IgD-negative memory B cell (primary cell): ENCODE measurements around the gene ZNF280D. TPM values are rescaled to one million over a fixed set of nuclear protein-coding genes. Genes with fewer than 3 reads are reported as not detected.
A peak's percentile ranks its signal among the peaks of the same experiment; 100 is the strongest.
"Not testable (repeated sequence)": the region's sequence is repeated elsewhere in the genome, so short reads cannot be mapped to it uniquely, and the experiment has no call there.

ENCODE experiments used
- H3K27ac Mint-ChIP-seq, 3 donors: one replicate each; pipeline ENCODE4 v1.8.0; 2020 to 2022; ENCODE audit warnings: mild to moderate bottlenecking in 3 of 3, mixed read lengths in 3 of 3, moderate library complexity in 1 of 3
- H3K27me3 Mint-ChIP-seq: one replicate; pipeline ENCODE4 v1.8.0; 2021; ENCODE audit warnings: mixed read lengths
- H3K36me3 Mint-ChIP-seq: one replicate; pipeline ENCODE4 v1.8.0; 2020; ENCODE audit warnings: mild to moderate bottlenecking, mixed read lengths
- H3K4me1 Mint-ChIP-seq, 3 donors: one replicate each; pipeline ENCODE4 v1.8.0; 2020 to 2022; ENCODE audit warnings: mixed read lengths in 3 of 3, mild to moderate bottlenecking in 1 of 3
- H3K4me3 Mint-ChIP-seq, 4 donors: one replicate each; pipeline ENCODE4 v1.8.0; 2020 to 2022; ENCODE audit warnings: mild to moderate bottlenecking in 4 of 4, mixed read lengths in 4 of 4, moderate library complexity in 3 of 4
- H3K9me3 Mint-ChIP-seq, 3 donors: one replicate each; pipeline ENCODE4 v1.8.0; 2020 to 2021; ENCODE audit warnings: mixed read lengths in 3 of 3, mild to moderate bottlenecking in 1 of 3
- polyA plus RNA-seq: library from polyadenylated mRNA; unstranded; fragments of 300-500 nt; fragmentation: Illumina TruSeq; gene quantifications from one replicate; pipeline ENCODE4 v1.2.3, GENCODE V29; 2021

ZNF280D gene
- polyA plus RNA-seq, 1 donor from 2014 or later = 19.4 TPM

DNA sequence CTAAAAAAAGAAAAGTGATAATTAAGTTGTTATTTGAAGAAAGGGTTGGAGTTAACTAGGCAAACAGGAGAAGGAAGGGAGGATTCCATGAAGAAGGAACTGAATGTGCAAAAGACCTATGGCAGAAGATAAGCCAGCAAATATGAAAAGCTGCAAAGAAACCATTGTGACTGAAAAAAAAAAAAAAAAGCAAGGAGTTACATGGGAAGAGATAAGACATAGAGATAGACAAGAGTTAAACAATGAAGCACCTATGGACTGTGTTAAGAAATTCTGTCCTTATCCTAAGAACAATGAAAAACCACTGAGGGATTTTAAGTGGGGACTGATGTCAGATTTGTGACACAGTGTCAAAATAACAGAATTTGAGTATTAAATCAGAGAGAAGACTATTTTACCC, 17.0 kb downstream of the ZNF280D start:
- Mint-ChIP-seq H3K4me1 (peaks cover 41 to 48% (median 47%) of the 10 kb centered on the region in 3 donors), H3K36me3 (peaks cover 6% of the 10 kb centered on the region)

GRCh38 chr15:56715220-56715619, 18.1 kb downstream of the ZNF280D start:
- Mint-ChIP-seq H3K27me3 (no peaks in the 10 kb centered on the region), H3K9me3 (no peaks in the 10 kb centered on the region), H3K4me3 (peak overlapping the region in 1 of 4 donors; percentile 34), H3K4me1 (peaks cover 39 to 41% (median 41%) of the 10 kb centered on the region in 3 donors), H3K27ac (peak overlapping the region in 1 of 3 donors; percentile 75), H3K36me3 (peaks cover 4% of the 10 kb centered on the region)

More for the DNA sequence above, 17.0 kb downstream of the ZNF280D start:
- Mint-ChIP-seq H3K27ac (peak overlapping the region in 1 of 3 donors; percentile 75), H3K27me3 (no peaks in the 10 kb centered on the region), H3K4me3 (peak overlapping the region in 2 of 4 donors; percentile 14 to 81), H3K9me3 (no peaks in the 10 kb centered on the region)

DNA sequence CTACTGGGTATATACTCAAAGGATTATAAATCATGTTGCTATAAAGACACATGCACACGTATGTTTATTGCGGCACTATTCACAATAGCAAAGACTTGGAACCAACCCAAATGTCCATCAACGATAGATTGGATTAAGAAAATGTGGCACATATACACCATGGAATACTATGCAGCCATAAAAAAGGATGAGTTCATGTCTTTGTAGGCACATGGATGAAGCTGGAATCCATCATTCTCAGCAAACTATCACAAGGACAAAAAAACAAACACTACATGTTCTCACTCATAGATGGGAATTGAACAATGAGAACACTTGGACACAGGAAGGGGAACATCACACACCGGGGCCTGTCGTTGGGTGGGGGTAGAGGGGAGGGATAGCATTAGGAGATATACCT, 23.8 kb downstream of the ZNF280D start:
- not testable (repeated sequence) for H3K27me3 Mint-ChIP-seq, H3K9me3 Mint-ChIP-seq, H3K36me3 Mint-ChIP-seq, H3K4me1 Mint-ChIP-seq, H3K27ac Mint-ChIP-seq, H3K4me3 Mint-ChIP-seq

- Mint-ChIP-seq H3K4me1 (peaks cover 0 to 2% (median 0%) of the 10 kb centered on the region in 3 donors), H3K4me3 (no peak overlapping the region), H3K27ac (no peak overlapping the region), H3K9me3 (no peaks in the 10 kb centered on the region), H3K27me3 (no peaks in the 10 kb centered on the region), H3K36me3 (peaks cover 3% of the 10 kb centered on the region)
Observed at GRCh38 chr15:56699743-56700142, 33.6 kb downstream of the ZNF280D start.

- H3K4me3 Mint-ChIP-seq = no peak overlapping the region
- peaks cover 0 to 2% (median 0%) of the 10 kb centered on the region in 3 donors for H3K4me1 Mint-ChIP-seq
- H3K27me3 Mint-ChIP-seq = no peaks in the 10 kb centered on the region
- peaks cover 7% of the 10 kb centered on the region for H3K36me3 Mint-ChIP-seq
- H3K9me3 Mint-ChIP-seq = no peaks in the 10 kb centered on the region
- H3K27ac Mint-ChIP-seq = no peak overlapping the region
Observed at GRCh38 chr15:56698270-56698669, 35.0 kb downstream of the ZNF280D start.

DNA sequence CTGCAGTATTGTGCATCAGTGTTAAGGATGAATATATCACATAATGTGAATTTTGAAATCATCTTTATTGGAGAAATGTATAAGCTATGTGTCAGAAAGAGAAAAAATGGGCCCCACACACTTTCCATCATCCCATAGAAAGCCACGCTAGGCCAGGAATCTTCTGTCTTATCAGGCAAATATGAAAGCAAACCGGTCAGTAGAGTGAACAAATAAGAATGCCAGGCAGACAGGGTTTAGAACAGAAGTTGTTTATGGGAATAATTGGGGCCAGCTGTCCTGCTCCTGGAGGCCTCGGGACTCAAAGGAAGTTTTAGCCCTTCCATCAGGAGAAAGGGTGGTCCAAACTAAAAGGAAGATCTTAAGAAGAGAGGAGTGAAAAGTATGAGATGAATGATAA, 39.5 kb downstream of the ZNF280D start:
- no peak overlapping the region for H3K4me3 Mint-ChIP-seq

GRCh38 chr15:56690733-56691132, 42.6 kb downstream of the ZNF280D start:
- Mint-ChIP-seq H3K9me3 (no peaks in the 10 kb centered on the region), H3K36me3 (peaks cover 4% of the 10 kb centered on the region)

More for the DNA sequence above, 39.5 kb downstream of the ZNF280D start:
- Mint-ChIP-seq H3K27ac (no peak overlapping the region), H3K27me3 (no peaks in the 10 kb centered on the region), H3K36me3 (peaks cover 4% of the 10 kb centered on the region), H3K4me1 (no peaks in the 10 kb centered on the region), H3K9me3 (no peaks in the 10 kb centered on the region)

GRCh38 chr15:56683908-56684307, 49.4 kb downstream of the ZNF280D start:
- Mint-ChIP-seq H3K4me1 (peaks cover 0 to 3% (median 0%) of the 10 kb centered on the region in 3 donors), H3K27ac (no peak overlapping the region), H3K4me3 (no peak overlapping the region), H3K9me3 (no peaks in the 10 kb centered on the region), H3K27me3 (no peaks in the 10 kb centered on the region), H3K36me3 (peaks cover 3% of the 10 kb centered on the region)

More at GRCh38 chr15:56690733-56691132, 42.6 kb downstream of the ZNF280D start:
- Mint-ChIP-seq H3K4me3 (no peak overlapping the region), H3K27me3 (no peaks in the 10 kb centered on the region), H3K4me1 (peaks cover 0 to 2% (median 0%) of the 10 kb centered on the region in 3 donors), H3K27ac (no peak overlapping the region)

DNA sequence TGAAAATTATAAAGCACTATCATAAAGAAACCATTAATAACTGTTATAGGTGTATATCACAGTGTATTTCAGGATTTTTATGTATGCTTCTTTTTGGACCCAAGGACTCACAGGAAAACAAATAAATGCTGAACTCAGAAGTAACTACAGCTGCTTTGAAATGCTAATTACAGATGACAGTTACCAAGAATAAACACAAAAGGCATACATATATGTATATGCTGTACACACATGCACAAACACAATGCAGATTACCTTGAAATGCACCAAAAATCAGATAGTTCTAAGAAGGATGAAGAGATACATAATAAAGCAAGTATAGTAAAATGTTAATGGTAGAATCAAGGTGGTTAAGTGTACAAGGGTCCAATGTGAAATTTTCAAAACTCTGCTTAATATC, 52.2 kb downstream of the ZNF280D start:
- Mint-ChIP-seq H3K9me3 (no peaks in the 10 kb centered on the region), H3K36me3 (peaks cover 9% of the 10 kb centered on the region), H3K27ac (no peak overlapping the region), H3K4me3 (no peak overlapping the region), H3K27me3 (no peaks in the 10 kb centered on the region), H3K4me1 (peaks cover 0 to 2% (median 0%) of the 10 kb centered on the region in 3 donors)

DNA sequence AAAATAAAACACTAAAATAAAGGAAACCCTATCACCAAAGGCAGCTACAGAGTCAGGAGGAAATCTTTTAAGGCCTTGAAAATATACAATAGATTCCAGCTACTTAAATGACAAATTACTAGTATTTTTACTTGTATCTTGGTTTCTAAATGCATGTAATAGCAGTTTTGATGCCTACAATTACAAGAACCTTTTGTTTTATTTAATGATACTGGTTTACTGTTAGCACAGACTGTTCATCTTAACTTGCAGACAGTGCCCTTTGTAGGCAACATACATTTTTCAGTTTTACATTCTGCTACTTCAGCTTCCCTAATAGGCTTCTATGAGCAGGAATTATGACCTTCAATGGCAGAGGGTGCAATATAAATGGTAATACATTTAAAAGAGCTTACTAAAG, 54.1 kb downstream of the ZNF280D start:
- Mint-ChIP-seq H3K36me3 (peaks cover 14% of the 10 kb centered on the region), H3K27ac (no peak overlapping the region), H3K4me3 (no peak overlapping the region), H3K27me3 (no peaks in the 10 kb centered on the region), H3K9me3 (no peaks in the 10 kb centered on the region), H3K4me1 (peaks cover 0 to 2% (median 0%) of the 10 kb centered on the region in 3 donors)

- Mint-ChIP-seq H3K27me3 (no peaks in the 10 kb centered on the region), H3K9me3 (no peaks in the 10 kb centered on the region), H3K4me1 (peaks cover 0 to 2% (median 0%) of the 10 kb centered on the region in 3 donors), H3K36me3 (peaks cover 17% of the 10 kb centered on the region), H3K4me3 (no peak overlapping the region), H3K27ac (no peak overlapping the region)
Observed at GRCh38 chr15:56678571-56678970, 54.7 kb downstream of the ZNF280D start.

DNA sequence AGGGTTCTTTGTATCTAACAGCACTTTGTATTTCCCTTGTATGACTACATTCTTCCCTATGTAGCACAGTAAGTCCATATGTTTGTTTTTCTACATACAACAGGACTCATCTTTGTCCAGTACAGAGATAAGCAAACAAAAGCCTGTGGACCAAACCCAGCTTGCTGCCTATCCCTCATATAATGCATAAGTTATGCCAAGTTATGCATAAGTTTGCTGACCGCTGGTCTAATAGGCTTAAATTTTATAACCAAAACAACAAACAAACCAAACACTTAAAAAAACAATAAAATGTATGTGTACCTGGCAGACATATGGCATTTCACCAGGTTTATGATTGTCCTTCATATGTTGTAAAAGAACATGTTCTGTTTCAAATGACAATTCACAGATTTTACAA, 56.0 kb downstream of the ZNF280D start:
- H3K27ac Mint-ChIP-seq = no peak overlapping the region
- no peak overlapping the region for H3K4me3 Mint-ChIP-seq
- H3K36me3 Mint-ChIP-seq = peaks cover 19% of the 10 kb centered on the region
- H3K4me1 Mint-ChIP-seq = peaks cover 0 to 2% (median 0%) of the 10 kb centered on the region in 3 donors
- H3K27me3 Mint-ChIP-seq = no peaks in the 10 kb centered on the region
- H3K9me3 Mint-ChIP-seq = no peaks in the 10 kb centered on the region

GRCh38 chr15:56675930-56676329, 57.4 kb downstream of the ZNF280D start:
- H3K27ac Mint-ChIP-seq = no peak overlapping the region
- H3K4me1 Mint-ChIP-seq = peaks cover 0 to 2% (median 0%) of the 10 kb centered on the region in 3 donors
- peaks cover 25% of the 10 kb centered on the region for H3K36me3 Mint-ChIP-seq

GRCh38 chr15:56674857-56675256, 58.5 kb downstream of the ZNF280D start:
- H3K36me3 Mint-ChIP-seq = peaks cover 27% of the 10 kb centered on the region
- no peaks in the 10 kb centered on the region for H3K27me3 Mint-ChIP-seq
- H3K27ac Mint-ChIP-seq = no peak overlapping the region
- no peak overlapping the region for H3K4me3 Mint-ChIP-seq
- peaks cover 0 to 4% (median 0%) of the 10 kb centered on the region in 3 donors for H3K4me1 Mint-ChIP-seq
- no peaks in the 10 kb centered on the region for H3K9me3 Mint-ChIP-seq

More at GRCh38 chr15:56675930-56676329, 57.4 kb downstream of the ZNF280D start:
- Mint-ChIP-seq H3K9me3 (no peaks in the 10 kb centered on the region), H3K27me3 (no peaks in the 10 kb centered on the region), H3K4me3 (no peak overlapping the region)

GRCh38 chr15:56672721-56673120, 60.6 kb downstream of the ZNF280D start:
- H3K27ac Mint-ChIP-seq = no peak overlapping the region
- H3K4me3 Mint-ChIP-seq = no peak overlapping the region
- H3K36me3 Mint-ChIP-seq = peaks cover 30% of the 10 kb centered on the region
- no peaks in the 10 kb centered on the region for H3K9me3 Mint-ChIP-seq
- H3K4me1 Mint-ChIP-seq = peaks cover 0 to 2% (median 0%) of the 10 kb centered on the region in 3 donors
- no peaks in the 10 kb centered on the region for H3K27me3 Mint-ChIP-seq

DNA sequence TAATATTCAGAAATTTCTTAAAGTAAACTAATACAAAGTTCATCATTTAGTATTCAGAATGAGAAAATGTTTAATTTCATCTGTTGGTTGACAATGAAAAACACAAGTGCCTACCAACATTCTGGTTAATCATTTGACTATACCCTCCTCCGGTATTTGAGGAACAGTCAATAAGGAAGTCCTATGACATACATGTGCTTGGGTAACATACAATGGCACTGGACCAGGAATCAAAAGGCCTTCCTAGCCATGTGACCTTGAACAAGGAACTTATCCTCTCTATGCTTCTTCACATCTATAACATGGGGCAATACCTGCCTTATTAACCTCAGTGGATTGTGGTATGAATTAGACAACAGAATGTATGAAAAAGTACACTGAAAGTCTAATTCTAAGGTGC, 65.8 kb downstream of the ZNF280D start:
- Mint-ChIP-seq H3K27me3 (no peaks in the 10 kb centered on the region), H3K9me3 (no peaks in the 10 kb centered on the region), H3K27ac (no peak overlapping the region), H3K4me3 (no peak overlapping the region), H3K4me1 (peaks cover 2 to 4% (median 2%) of the 10 kb centered on the region in 3 donors), H3K36me3 (peaks cover 22% of the 10 kb centered on the region)
